Body of pancreas (tissue), 4 donors: ENCODE data around the gene SHLD2.

ENCODE experiments used
- POLR2A ChIP-seq, 3 donors: fragments of 450-650 bp; IDR thresholded peaks; one replicate each; pipeline ENCODE4 v1.6.1; 2016; ENCODE audit warnings: antibody characterized with exemption in 3 of 3, mild to moderate bottlenecking in 2 of 3
- TF ChIP-seq, protein P1 (sequence below), 7 experiments: fragments of 450-650 bp in 4 of 7; fragments of 200-600 bp in 3 of 7; sonication (generic) in 3 of 7; IDR thresholded peaks; one replicate each; pipeline ENCODE4 v1.5.1; 2016 to 2019; ENCODE audit warnings: antibody characterized with exemption in 7 of 7

- TF ChIP-seq, protein P1, sequence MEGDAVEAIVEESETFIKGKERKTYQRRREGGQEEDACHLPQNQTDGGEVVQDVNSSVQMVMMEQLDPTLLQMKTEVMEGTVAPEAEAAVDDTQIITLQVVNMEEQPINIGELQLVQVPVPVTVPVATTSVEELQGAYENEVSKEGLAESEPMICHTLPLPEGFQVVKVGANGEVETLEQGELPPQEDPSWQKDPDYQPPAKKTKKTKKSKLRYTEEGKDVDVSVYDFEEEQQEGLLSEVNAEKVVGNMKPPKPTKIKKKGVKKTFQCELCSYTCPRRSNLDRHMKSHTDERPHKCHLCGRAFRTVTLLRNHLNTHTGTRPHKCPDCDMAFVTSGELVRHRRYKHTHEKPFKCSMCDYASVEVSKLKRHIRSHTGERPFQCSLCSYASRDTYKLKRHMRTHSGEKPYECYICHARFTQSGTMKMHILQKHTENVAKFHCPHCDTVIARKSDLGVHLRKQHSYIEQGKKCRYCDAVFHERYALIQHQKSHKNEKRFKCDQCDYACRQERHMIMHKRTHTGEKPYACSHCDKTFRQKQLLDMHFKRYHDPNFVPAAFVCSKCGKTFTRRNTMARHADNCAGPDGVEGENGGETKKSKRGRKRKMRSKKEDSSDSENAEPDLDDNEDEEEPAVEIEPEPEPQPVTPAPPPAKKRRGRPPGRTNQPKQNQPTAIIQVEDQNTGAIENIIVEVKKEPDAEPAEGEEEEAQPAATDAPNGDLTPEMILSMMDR (IDR thresholded peaks at IDR 0.05): no peak
- no peak for TF ChIP-seq POLR2A (IDR thresholded peaks at IDR 0.05)
These were observed 34.6 kb upstream of the SHLD2 start for GRCh38 chr10:87060280-87060928.
